ENCODE results near the gene ABCA9.

DNA sequence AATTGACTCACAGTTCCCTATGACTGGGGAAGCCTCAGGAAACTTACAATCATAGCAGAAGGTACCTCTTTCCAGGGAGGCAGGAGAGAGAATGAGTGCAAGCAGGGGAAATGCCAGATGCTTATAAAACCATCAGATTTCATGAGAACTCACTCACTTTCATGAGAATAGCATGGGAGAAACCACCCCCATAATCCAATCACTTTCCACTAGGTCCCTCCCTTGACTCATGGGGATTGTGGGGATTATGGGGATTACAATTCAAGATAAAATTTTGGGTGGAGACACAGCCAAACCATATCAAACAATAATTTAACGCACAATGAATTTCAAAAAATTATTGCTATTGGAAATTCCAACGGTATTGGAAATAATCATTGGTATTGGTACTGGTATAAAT, 15.1 kb downstream of the ABCA9 start:
- TF ChIP-seq, protein P1, sequence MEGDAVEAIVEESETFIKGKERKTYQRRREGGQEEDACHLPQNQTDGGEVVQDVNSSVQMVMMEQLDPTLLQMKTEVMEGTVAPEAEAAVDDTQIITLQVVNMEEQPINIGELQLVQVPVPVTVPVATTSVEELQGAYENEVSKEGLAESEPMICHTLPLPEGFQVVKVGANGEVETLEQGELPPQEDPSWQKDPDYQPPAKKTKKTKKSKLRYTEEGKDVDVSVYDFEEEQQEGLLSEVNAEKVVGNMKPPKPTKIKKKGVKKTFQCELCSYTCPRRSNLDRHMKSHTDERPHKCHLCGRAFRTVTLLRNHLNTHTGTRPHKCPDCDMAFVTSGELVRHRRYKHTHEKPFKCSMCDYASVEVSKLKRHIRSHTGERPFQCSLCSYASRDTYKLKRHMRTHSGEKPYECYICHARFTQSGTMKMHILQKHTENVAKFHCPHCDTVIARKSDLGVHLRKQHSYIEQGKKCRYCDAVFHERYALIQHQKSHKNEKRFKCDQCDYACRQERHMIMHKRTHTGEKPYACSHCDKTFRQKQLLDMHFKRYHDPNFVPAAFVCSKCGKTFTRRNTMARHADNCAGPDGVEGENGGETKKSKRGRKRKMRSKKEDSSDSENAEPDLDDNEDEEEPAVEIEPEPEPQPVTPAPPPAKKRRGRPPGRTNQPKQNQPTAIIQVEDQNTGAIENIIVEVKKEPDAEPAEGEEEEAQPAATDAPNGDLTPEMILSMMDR (conservative IDR thresholded peaks at IDR 0.05), result no peak
- TF ChIP-seq EZH2 (IDR thresholded peaks at IDR 0.05; ENCODE audit: low read depth), result no peak
